ENCODE results near the gene WWOX. TPM values are rescaled to one million over a fixed set of nuclear protein-coding genes. Genes with fewer than 3 reads are reported as not detected.

The WWOX gene
- total RNA-seq, 3 donors from 2014 or later (not counting 1 experiment from before 2014, with no cell fraction given), result 21.0 to 29.8 (median 27.0) TPM

GRCh38 chr16:79150632-79151310 lies 1051.3 kb downstream of the WWOX start:
- DNase-seq (no peak), ATAC-seq (no peak)
- H3K9me3 Mint-ChIP-seq, result no peaks in the 10 kb centered on the region
- H3K4me3 ChIP-seq (ENCODE audit: low read length), result no peak overlapping the region
- H3K36me3 Mint-ChIP-seq, result no peaks in the 10 kb centered on the region
- TF ChIP-seq, protein P1, sequence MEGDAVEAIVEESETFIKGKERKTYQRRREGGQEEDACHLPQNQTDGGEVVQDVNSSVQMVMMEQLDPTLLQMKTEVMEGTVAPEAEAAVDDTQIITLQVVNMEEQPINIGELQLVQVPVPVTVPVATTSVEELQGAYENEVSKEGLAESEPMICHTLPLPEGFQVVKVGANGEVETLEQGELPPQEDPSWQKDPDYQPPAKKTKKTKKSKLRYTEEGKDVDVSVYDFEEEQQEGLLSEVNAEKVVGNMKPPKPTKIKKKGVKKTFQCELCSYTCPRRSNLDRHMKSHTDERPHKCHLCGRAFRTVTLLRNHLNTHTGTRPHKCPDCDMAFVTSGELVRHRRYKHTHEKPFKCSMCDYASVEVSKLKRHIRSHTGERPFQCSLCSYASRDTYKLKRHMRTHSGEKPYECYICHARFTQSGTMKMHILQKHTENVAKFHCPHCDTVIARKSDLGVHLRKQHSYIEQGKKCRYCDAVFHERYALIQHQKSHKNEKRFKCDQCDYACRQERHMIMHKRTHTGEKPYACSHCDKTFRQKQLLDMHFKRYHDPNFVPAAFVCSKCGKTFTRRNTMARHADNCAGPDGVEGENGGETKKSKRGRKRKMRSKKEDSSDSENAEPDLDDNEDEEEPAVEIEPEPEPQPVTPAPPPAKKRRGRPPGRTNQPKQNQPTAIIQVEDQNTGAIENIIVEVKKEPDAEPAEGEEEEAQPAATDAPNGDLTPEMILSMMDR (IDR thresholded peaks at IDR 0.05), result no peak
- no peak overlapping the region for H3K27ac Mint-ChIP-seq
- no peaks in the 10 kb centered on the region for H3K27me3 Mint-ChIP-seq (ENCODE audit: low read depth in 2 of 2)
- no peaks in the 10 kb centered on the region for H3K27me3 ChIP-seq (ENCODE audit: control insufficient read depth, insufficient read depth, low read length)
- peaks cover 16 to 24% of the 10 kb centered on the region in 2 donors for H3K4me1 Mint-ChIP-seq
- H3K27ac ChIP-seq (ENCODE audit: low read length), result no peak overlapping the region
- intact Hi-C loops (cut with micrococcal nuclease), result no loop called here
- no peaks in the 10 kb centered on the region for H3K4me1 ChIP-seq (ENCODE audit: control insufficient read depth, insufficient read depth, low read length)
- 91% methylated on average over 13 of the region's 13 CpGs for WGBS (ENCODE audit: insufficient coverage)
- no peak overlapping the region for H3K4me3 Mint-ChIP-seq
- no peaks in the 10 kb centered on the region for H3K36me3 ChIP-seq (ENCODE audit: control insufficient read depth, insufficient read depth, low read length)
- H3K9me3 ChIP-seq (ENCODE audit: control insufficient read depth, insufficient read depth, low read length), result no peaks in the 10 kb centered on the region

DNA sequence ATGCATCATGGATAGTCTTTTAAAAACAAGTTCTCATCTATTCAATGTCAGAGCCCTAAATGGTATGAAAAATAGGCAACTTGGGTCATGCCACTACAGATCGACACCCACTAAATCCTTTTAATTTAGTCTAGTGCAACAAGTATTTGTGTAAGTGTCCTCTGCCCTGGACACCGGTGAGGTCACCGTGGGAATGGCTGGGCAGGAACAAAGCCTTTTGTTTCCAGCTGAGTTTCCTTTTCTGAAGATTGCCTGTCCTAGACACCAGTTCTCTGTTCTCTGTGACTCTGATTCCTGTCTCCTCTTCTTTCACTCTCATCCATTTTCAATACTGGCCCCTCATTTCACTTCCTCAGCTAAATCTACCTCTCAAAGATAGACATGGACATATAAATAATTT lies 1054.6 kb downstream of the WWOX start:
- no peaks in the 10 kb centered on the region for H3K27me3 ChIP-seq (ENCODE audit: control insufficient read depth, insufficient read depth, low read length)
- intact Hi-C loops (cut with micrococcal nuclease), result no loop called here
- Mint-ChIP-seq H3K4me1 (peaks cover 26 to 33% of the 10 kb centered on the region in 2 donors), H3K27me3 (ENCODE audit: low read depth in 2 of 2) (no peaks in the 10 kb centered on the region), H3K36me3 (no peaks in the 10 kb centered on the region), H3K4me3 (no peak overlapping the region), H3K27ac (no peak overlapping the region), H3K9me3 (no peaks in the 10 kb centered on the region)
- TF ChIP-seq, protein P1 (IDR thresholded peaks at IDR 0.05), result no peak
- DNase-seq (no peak), ATAC-seq (no peak)
- no peak overlapping the region for H3K4me3 ChIP-seq (ENCODE audit: low read length)
- no peaks in the 10 kb centered on the region for H3K9me3 ChIP-seq (ENCODE audit: control insufficient read depth, insufficient read depth, low read length)
- H3K4me1 ChIP-seq (ENCODE audit: control insufficient read depth, insufficient read depth, low read length), result peaks cover 4% of the 10 kb centered on the region
- no peak overlapping the region for H3K27ac ChIP-seq (ENCODE audit: low read length)
- WGBS (ENCODE audit: insufficient coverage), result 91% methylated on average over 3 of the region's 3 CpGs
- no peaks in the 10 kb centered on the region for H3K36me3 ChIP-seq (ENCODE audit: control insufficient read depth, insufficient read depth, low read length)

GRCh38 chr16:79155471-79155870 lies 1056.0 kb downstream of the WWOX start:
- WGBS (ENCODE audit: insufficient coverage), result 85% methylated on average over 3 of the region's 3 CpGs
- intact Hi-C loops (cut with micrococcal nuclease), result no loop called here
- Histone ChIP-seq H3K4me3 (ENCODE audit: low read length) (no peak overlapping the region), H3K27me3 (ENCODE audit: control insufficient read depth, insufficient read depth, low read length) (no peaks in the 10 kb centered on the region), H3K4me1 (ENCODE audit: control insufficient read depth, insufficient read depth, low read length) (peaks cover 4% of the 10 kb centered on the region), H3K9me3 (ENCODE audit: control insufficient read depth, insufficient read depth, low read length) (no peaks in the 10 kb centered on the region), H3K36me3 (ENCODE audit: control insufficient read depth, insufficient read depth, low read length) (no peaks in the 10 kb centered on the region), H3K27ac (ENCODE audit: low read length) (no peak overlapping the region)
- Mint-ChIP-seq H3K27ac (no peak overlapping the region), H3K36me3 (no peaks in the 10 kb centered on the region), H3K4me1 (peaks cover 19 to 26% of the 10 kb centered on the region in 2 donors), H3K9me3 (no peaks in the 10 kb centered on the region), H3K27me3 (ENCODE audit: low read depth in 2 of 2) (no peaks in the 10 kb centered on the region), H3K4me3 (no peak overlapping the region)
- DNase-seq (no peak), ATAC-seq (no peak)
- TF ChIP-seq, protein P1 (IDR thresholded peaks at IDR 0.05), result no peak

GRCh38 chr16:79155904-79156303 lies 1056.5 kb downstream of the WWOX start:
- DNase-seq, result no peak
- Mint-ChIP-seq H3K27ac (no peak overlapping the region), H3K4me3 (no peak overlapping the region), H3K4me1 (peaks cover 19 to 25% of the 10 kb centered on the region in 2 donors), H3K27me3 (ENCODE audit: low read depth in 2 of 2) (no peaks in the 10 kb centered on the region), H3K36me3 (no peaks in the 10 kb centered on the region), H3K9me3 (no peaks in the 10 kb centered on the region)
- Histone ChIP-seq H3K36me3 (ENCODE audit: control insufficient read depth, insufficient read depth, low read length) (no peaks in the 10 kb centered on the region), H3K4me1 (ENCODE audit: control insufficient read depth, insufficient read depth, low read length) (peaks cover 4% of the 10 kb centered on the region), H3K27me3 (ENCODE audit: control insufficient read depth, insufficient read depth, low read length) (no peaks in the 10 kb centered on the region), H3K27ac (ENCODE audit: low read length) (no peak overlapping the region), H3K4me3 (ENCODE audit: low read length) (no peak overlapping the region), H3K9me3 (ENCODE audit: control insufficient read depth, insufficient read depth, low read length) (no peaks in the 10 kb centered on the region)
- no peak for ATAC-seq
- TF ChIP-seq, protein P1 (IDR thresholded peaks at IDR 0.05), result no peak
- intact Hi-C loops (cut with micrococcal nuclease), result no loop called here
- WGBS (ENCODE audit: insufficient coverage), result 100% methylated on average over 2 of the region's 4 CpGs

Data from natural killer cell (primary cell).